Skeletal muscle tissue (tissue), 4 donors: ENCODE results near the gene P2RY6. TPM values are rescaled to one million over a fixed set of nuclear protein-coding genes. Genes with fewer than 3 reads are reported as not detected.

ENCODE experiments used
- H3K27ac ChIP-seq: one replicate; pipeline ENCODE4 v1.7.0; 2013; ENCODE audit warnings: mild to moderate bottlenecking, low read depth, low read length, inconsistent platforms
- H3K27me3 ChIP-seq, 3 donors: one replicate each; pipeline ENCODE4 v1.7.0; 2013; ENCODE audit warnings: low read length in 3 of 3; ENCODE audit not compliant: control insufficient read depth in 3 of 3, insufficient read depth in 3 of 3
- H3K36me3 ChIP-seq, 3 donors: one replicate each; pipeline ENCODE4 v1.7.0; 2013; ENCODE audit warnings: low read length in 3 of 3; ENCODE audit not compliant: control insufficient read depth in 3 of 3, insufficient read depth in 3 of 3
- H3K4me1 ChIP-seq, 3 donors: one replicate each; pipeline ENCODE4 v1.7.0; 2013; ENCODE audit warnings: low read length in 3 of 3, mild to moderate bottlenecking in 3 of 3; ENCODE audit not compliant: control insufficient read depth in 3 of 3, insufficient read depth in 3 of 3
- H3K4me3 ChIP-seq, 3 donors: one replicate each; pipeline ENCODE4 v1.7.0; 2013; ENCODE audit warnings: low read length in 3 of 3
- H3K9ac ChIP-seq, 3 donors: one replicate each; pipeline ENCODE4 v1.7.0; 2013; ENCODE audit warnings: low read length in 3 of 3, mild to moderate bottlenecking in 3 of 3, moderate library complexity in 2 of 3, low read depth in 1 of 3
- H3K9me3 ChIP-seq, 3 donors: one replicate each; pipeline ENCODE4 v1.7.0; 2013; ENCODE audit warnings: low read length in 3 of 3; ENCODE audit not compliant: control insufficient read depth in 3 of 3
- total RNA-seq: library from RNA; depleted of rRNA; stranded (reverse); fragments of >200 nt; gene quantifications from one replicate; pipeline ENCODE4 v1.2.3, GENCODE V29; 2014
- donor health status: Osteomylitis.

The P2RY6 gene
- total RNA-seq, 1 donor from 2014 or later: 2.1 TPM

DNA sequence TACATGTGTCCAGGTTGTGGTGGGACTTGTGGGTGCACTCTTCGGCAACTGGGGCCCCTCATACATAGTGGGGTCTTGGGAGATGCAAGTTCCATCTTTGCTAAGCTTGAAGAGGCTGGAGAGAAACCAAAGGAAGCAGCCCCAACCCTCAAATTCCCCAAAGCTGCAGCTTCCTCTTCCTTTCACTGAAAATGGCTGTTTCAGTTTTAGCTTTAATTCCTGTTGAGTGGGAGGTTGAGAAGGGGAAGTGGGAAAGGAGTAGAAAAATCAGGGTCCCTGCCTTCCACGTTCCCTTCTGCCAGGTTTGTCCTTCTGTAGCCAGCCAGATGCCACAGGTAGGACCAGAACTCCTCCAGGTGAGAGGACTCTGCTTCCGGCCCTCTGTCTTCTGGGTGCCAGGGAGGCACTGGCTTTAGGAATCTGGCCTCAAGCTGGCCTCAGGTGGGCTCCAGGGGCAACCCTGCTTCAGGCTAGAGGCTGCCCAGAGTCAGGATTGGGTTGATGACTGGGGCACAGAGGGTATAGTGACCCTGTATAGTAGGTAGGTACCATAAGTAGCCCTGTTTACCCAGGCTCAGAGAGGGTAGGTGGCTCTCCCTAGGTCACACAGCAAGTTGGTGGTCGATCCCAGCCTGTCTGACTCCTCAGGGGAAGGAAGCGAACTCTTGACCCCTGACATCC, 16.2 kb downstream of the P2RY6 start:
- H3K9ac ChIP-seq: peak overlapping the region in 1 of 3 donors; percentile 74

DNA sequence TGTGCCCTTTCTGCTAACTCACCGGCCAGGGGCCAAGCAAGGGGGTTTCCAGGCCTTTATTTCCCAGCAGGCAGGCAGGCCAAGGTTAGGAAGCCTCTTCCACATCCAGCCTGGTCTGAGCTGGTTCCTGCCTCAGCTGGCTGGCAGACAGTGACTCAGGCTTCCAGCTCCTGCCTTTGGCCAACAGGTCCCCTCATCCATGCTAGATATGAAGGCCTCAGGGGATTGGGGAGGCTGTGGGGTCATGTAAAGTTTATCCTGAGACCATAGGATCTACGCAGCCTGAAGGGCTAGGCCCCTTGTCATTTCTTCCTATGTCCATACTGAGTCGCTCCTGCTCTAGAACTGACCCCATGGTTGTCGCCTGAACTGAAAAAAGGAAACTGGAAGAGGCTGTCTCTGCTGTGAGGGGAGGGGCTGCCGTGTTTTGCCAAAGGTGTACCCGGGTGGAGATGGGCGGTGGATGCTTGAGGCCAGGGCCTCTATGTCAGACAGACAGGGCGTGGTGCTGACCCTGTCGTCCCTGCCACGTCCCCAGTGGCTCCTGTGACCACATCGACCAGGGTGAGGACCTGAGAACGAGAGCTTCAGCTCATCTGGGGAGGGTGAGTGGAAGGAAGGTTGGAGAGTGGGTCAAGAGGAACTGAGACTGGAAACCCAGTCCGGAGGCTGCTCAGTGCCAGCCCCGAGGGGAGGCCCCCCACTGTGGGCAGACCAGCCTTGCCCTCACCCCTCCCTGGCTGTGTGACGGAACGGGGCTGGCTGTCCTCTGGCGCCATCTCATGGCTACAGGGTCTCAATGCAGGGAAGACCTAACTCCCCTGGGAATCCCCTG, 17.0 kb downstream of the P2RY6 start:
- H3K4me1 ChIP-seq: peaks cover 23 to 27% (median 24%) of the 10 kb centered on the region in 3 donors
- peak overlapping the region; percentile 61 for H3K27ac ChIP-seq
- peak overlapping the region; percentile 47 to 69 (median 54) for H3K4me3 ChIP-seq

More for the DNA sequence above, 16.2 kb downstream of the P2RY6 start:
- peak overlapping the region; percentile 61 for H3K27ac ChIP-seq
- H3K27me3 ChIP-seq: peaks cover 0 to 3% (median 0%) of the 10 kb centered on the region in 3 donors
- peaks cover 23 to 31% (median 27%) of the 10 kb centered on the region in 3 donors for H3K4me1 ChIP-seq
- no peaks in the 10 kb centered on the region for H3K36me3 ChIP-seq
- no peaks in the 10 kb centered on the region for H3K9me3 ChIP-seq
- H3K4me3 ChIP-seq: no peak overlapping the region

DNA sequence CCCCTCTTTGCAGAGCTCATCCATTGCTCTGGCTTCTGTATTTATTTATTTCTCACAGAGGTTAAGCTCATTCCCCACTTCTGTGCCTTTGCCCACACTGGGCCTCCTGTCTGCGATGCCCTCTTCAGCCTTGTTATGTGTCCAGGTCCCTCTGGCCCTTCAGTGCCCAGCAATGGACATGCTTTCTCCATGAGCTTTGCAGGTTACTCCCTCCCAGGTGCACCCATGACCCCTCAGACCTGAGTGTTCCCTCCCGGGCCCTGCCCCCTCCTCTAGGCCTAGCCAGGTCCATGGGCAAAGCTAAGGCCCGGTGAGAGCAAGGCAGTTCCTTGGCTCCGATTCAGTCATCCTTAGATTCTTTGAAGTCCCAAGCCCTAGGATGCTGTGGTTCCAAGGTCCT, 18.4 kb downstream of the P2RY6 start:
- no peak overlapping the region for H3K27ac ChIP-seq
- H3K4me3 ChIP-seq: no peak overlapping the region
- no peak overlapping the region for H3K9ac ChIP-seq
- peaks cover 0 to 3% (median 0%) of the 10 kb centered on the region in 3 donors for H3K27me3 ChIP-seq
- H3K9me3 ChIP-seq: no peaks in the 10 kb centered on the region
- H3K4me1 ChIP-seq: peaks cover 23 to 27% (median 23%) of the 10 kb centered on the region in 3 donors
- H3K36me3 ChIP-seq: no peaks in the 10 kb centered on the region

More for the DNA sequence above, 17.0 kb downstream of the P2RY6 start:
- H3K9me3 ChIP-seq: no peaks in the 10 kb centered on the region
- H3K27me3 ChIP-seq: peaks cover 0 to 3% (median 0%) of the 10 kb centered on the region in 3 donors
- H3K36me3 ChIP-seq: no peaks in the 10 kb centered on the region
- peak overlapping the region; percentile 51 to 74 (median 64) for H3K9ac ChIP-seq

DNA sequence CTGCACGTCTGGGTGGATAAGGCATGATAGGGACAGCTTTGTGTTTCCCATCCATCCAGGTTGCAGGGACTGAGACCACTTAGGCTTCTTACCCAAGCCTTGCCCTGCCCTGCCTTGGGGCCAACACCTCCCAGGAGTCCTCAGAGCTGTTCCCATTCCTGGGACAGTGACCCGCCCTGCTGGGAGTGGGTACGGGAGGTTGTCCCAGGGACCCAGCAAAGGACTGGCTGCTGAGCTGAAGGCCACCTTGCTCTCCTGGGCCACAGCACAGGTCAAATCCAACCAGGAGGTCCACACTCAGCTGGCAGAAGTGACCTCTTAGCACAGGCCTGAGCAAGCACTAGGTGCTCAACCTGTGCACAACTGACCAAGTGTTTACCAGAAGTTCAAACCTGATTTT, 19.1 kb downstream of the P2RY6 start:
- Histone ChIP-seq H3K27ac (no peak overlapping the region), H3K36me3 (no peaks in the 10 kb centered on the region), H3K4me1 (peaks cover 23 to 27% (median 23%) of the 10 kb centered on the region in 3 donors), H3K9ac (no peak overlapping the region), H3K9me3 (no peaks in the 10 kb centered on the region), H3K27me3 (peaks cover 0 to 3% (median 0%) of the 10 kb centered on the region in 3 donors), H3K4me3 (no peak overlapping the region)

DNA sequence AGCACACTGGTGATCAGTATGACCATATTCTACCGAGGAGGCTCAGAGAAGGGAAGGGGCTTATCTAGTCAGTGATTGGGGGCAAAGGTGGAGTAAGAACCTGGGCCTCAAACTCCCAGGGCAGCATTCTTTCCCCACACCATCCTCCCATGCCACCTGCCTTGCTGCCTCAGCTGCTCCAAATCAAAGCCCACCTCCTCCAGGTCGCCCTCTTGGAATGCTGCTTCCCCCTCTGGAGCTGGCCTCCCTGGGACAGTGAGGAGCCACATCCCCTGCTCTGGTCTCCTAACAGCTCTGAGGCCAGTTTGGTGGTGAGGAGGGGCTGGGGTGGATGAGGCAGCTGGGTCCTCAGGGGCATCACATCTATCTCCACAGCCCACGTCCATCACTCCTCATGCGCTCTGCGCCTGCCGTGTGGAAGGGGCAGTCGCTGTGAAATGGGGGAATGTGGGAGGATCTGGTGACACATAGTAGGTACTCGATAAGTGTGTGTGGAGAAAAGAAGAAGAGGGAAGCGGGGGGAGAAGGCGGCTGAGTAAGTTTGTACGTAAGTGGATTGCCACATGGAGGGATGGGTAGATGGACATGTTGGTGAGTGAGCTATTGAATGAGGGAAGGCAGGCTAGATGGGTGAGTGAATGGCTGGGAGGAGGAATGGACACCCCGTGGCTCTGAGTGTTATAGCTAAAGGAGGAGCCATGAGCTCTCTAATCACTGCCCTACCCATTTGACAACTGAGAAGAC, 19.8 kb downstream of the P2RY6 start:
- Histone ChIP-seq H3K27ac (no peak overlapping the region), H3K4me1 (peaks cover 23 to 25% (median 23%) of the 10 kb centered on the region in 3 donors), H3K36me3 (no peaks in the 10 kb centered on the region), H3K4me3 (no peak overlapping the region), H3K9me3 (no peaks in the 10 kb centered on the region), H3K9ac (no peak overlapping the region), H3K27me3 (peaks cover 0 to 3% (median 0%) of the 10 kb centered on the region in 3 donors)

DNA sequence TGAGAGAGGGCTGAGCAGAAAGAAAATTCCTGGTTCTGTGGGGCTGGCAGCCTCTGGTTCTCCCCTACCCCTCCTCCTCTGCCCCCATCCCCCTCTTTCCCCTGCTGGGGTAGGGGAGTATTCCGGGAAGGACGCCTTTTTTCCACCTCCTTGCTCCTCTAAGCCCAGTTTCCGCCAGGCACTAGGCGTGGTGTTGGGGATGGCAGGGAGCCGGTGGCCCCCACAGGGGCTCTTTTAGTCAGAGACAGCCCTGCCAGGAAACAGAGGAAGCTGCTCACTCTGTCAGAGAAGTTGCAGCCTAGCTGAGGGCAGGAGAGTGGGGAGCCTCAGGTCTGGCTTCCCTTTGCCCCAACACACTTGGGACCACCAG, 20.4 kb downstream of the P2RY6 start:
- no peaks in the 10 kb centered on the region for H3K36me3 ChIP-seq
- H3K9me3 ChIP-seq: no peaks in the 10 kb centered on the region
- H3K27ac ChIP-seq: no peak overlapping the region
- H3K27me3 ChIP-seq: peaks cover 0 to 3% (median 0%) of the 10 kb centered on the region in 3 donors
- H3K4me1 ChIP-seq: peaks cover 20 to 21% (median 20%) of the 10 kb centered on the region in 3 donors
- no peak overlapping the region for H3K4me3 ChIP-seq
- no peak overlapping the region for H3K9ac ChIP-seq

DNA sequence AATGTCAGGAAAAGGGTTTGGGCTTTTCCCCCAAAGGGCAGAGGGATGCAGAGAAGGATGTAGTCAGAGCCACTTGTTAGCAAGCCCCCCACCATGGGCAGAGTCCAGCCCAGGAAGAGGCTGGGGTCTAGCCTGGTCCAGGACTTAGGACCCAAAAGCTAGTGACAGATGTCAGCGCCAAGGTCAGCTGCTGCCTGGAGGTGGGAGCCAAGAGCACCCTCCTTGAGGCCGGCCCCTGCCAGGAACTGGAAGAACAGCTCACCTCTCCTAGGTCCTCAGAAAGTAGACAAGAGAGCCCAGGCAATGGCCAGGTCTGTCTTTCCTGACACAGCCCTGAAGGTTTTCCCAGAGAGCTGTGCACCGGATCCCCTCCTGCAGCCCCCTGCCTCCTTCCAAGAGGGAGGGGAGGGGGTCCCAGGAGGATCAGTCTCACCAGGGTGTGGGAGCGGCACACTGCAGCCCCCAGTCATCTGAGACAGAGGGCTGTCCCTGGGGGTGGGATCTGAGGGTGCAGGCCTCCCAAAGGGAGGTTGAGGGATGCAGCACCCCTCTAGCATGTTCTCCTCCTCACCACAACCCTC, 21.3 kb downstream of the P2RY6 start:
- no peak overlapping the region for H3K9ac ChIP-seq
- no peak overlapping the region for H3K4me3 ChIP-seq
- H3K4me1 ChIP-seq: peaks cover 10 to 11% (median 11%) of the 10 kb centered on the region in 3 donors

DNA sequence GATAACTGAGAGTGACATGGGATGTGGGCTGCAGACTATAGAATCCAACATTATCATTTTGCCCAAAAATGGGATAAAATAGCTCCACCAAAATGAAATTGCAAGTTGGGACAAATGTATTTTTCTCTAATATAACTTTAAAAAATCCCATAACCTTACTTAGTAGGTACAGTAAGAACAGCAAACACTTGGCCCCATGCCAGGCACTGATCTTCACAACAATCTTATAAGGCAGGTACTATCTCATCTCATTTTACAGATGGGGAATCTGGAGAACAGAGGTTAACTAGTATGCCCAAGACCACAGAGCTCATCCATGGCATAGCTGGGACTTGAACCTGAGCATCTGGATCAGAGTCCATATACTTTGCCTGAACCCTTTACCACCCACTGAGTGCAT, 22.5 kb downstream of the P2RY6 start:
- H3K9ac ChIP-seq: no peak overlapping the region
- no peaks in the 10 kb centered on the region for H3K36me3 ChIP-seq
- no peaks in the 10 kb centered on the region for H3K9me3 ChIP-seq
- no peaks in the 10 kb centered on the region for H3K4me1 ChIP-seq
- no peak overlapping the region for H3K27ac ChIP-seq
- peaks cover 0 to 3% (median 0%) of the 10 kb centered on the region in 3 donors for H3K27me3 ChIP-seq
- H3K4me3 ChIP-seq: no peak overlapping the region

More for the DNA sequence above, 21.3 kb downstream of the P2RY6 start:
- H3K27ac ChIP-seq: no peak overlapping the region
- H3K9me3 ChIP-seq: no peaks in the 10 kb centered on the region
- H3K27me3 ChIP-seq: peaks cover 0 to 3% (median 0%) of the 10 kb centered on the region in 3 donors
- no peaks in the 10 kb centered on the region for H3K36me3 ChIP-seq

DNA sequence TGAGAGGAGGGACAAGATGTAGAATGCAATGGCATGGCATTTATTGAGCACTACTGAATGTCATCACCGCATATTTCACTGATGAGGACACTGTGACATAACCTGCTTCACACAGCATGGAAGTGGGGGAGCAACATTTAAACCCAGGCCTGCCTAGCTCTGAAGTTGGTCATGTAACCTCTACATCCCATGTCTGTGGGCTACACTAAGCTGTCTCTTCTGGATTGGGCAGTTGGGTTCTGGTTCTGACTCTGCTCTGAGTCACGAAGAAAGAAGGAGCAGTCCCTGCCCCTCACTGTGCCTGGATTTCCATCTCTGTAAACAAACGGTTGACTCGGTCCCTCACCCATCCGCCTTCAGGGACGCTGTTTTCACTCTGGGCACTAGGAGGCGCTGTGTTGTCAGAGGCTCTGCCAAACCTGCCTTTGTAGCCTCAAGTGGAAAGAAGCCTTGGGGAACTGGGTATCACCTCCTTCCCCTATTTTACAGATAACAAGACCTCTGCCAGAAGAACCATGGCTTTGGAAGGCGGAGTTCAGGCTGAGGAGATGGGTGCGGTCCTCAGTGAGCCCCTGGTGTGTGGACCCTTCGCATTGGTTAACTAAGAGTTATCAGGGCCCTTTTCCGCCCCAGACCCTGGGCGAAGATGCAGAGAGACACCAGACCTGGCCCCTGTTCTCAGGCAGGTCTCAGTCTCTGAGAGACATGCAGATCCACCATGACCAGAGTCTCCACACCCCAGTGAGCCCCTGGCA, 23.3 kb downstream of the P2RY6 start:
- H3K4me1 ChIP-seq: no peaks in the 10 kb centered on the region
- no peak overlapping the region for H3K9ac ChIP-seq
- H3K27me3 ChIP-seq: peaks cover 0 to 3% (median 0%) of the 10 kb centered on the region in 3 donors
- no peak overlapping the region for H3K4me3 ChIP-seq
- no peak overlapping the region for H3K27ac ChIP-seq
- no peaks in the 10 kb centered on the region for H3K9me3 ChIP-seq
- H3K36me3 ChIP-seq: no peaks in the 10 kb centered on the region
